Liver (tissue), 9 donors: ENCODE measurements around the gene LMF2. TPM values are rescaled to one million over a fixed set of nuclear protein-coding genes. Genes with fewer than 3 reads are reported as not detected.

Experiments
- DNase-seq: peaks from one replicate; pipeline ENCODE4 v3.0.0-alpha.2; 2017; ENCODE audit warnings: low spot score
- H3K27ac ChIP-seq, 2 donors: one replicate each; pipeline ENCODE4 v1.7.0; 2013; ENCODE audit warnings: inconsistent platforms in 2 of 2, low read length in 2 of 2, control low read depth in 1 of 2, low read depth in 1 of 2, mild to moderate bottlenecking in 1 of 2
- H3K27me3 ChIP-seq, 4 donors: one replicate each; pipeline versions ENCODE4 v1.6.1 to v1.7.0; 2013; ENCODE audit warnings: low read length in 3 of 4, inconsistent platforms in 1 of 4, mild to moderate bottlenecking in 1 of 4, moderate library complexity in 1 of 4; ENCODE audit not compliant: control insufficient read depth in 4 of 4, insufficient read depth in 4 of 4
- H3K36me3 ChIP-seq, 4 donors: one replicate each; pipeline versions ENCODE4 v1.6.1 to v1.7.0; 2013; ENCODE audit warnings: low read length in 3 of 4, mild to moderate bottlenecking in 3 of 4, low read depth in 1 of 4, moderate library complexity in 1 of 4; ENCODE audit not compliant: control insufficient read depth in 4 of 4, insufficient read depth in 3 of 4
- H3K4me1 ChIP-seq, 4 donors: one replicate each; pipeline versions ENCODE4 v1.6.1 to v1.7.0; 2013; ENCODE audit warnings: low read length in 3 of 4, mild to moderate bottlenecking in 3 of 4, moderate library complexity in 1 of 4; ENCODE audit not compliant: control insufficient read depth in 4 of 4, insufficient read depth in 4 of 4
- H3K4me3 ChIP-seq, 3 donors: one replicate each; pipeline versions ENCODE4 v1.6.1 to v1.7.0; 2013; ENCODE audit warnings: low read length in 3 of 3, control low read depth in 1 of 3, low read depth in 1 of 3, mild to moderate bottlenecking in 1 of 3
- H3K9ac ChIP-seq, 2 donors: one replicate each; pipeline ENCODE4 v1.7.0; 2013; ENCODE audit warnings: low read length in 2 of 2, mild to moderate bottlenecking in 2 of 2, moderate library complexity in 2 of 2, control low read depth in 1 of 2, low read depth in 1 of 2
- H3K9me3 ChIP-seq, 4 donors: one replicate each; pipeline versions ENCODE4 v1.6.1 to v1.7.0; 2013; ENCODE audit warnings: low read length in 3 of 4; ENCODE audit not compliant: control insufficient read depth in 4 of 4
- FOXA1 ChIP-seq: IDR thresholded peaks from 2 replicates; pipeline ENCODE4 v1.6.1; 2016; ENCODE audit warnings: antibody characterized with exemption
- FOXA2 ChIP-seq: IDR thresholded peaks from 2 replicates; pipeline ENCODE4 v1.6.1; 2016; ENCODE audit warnings: antibody characterized with exemption
- HNF4A ChIP-seq, 2 donors: conservative IDR thresholded peaks; 2 replicates each; pipeline ENCODE4 v1.6.1; 2016; ENCODE audit warnings: antibody characterized with exemption in 2 of 2, mild to moderate bottlenecking in 2 of 2
- HNF4G ChIP-seq: IDR thresholded peaks from 2 replicates; pipeline ENCODE4 v1.6.1; 2016; ENCODE audit warnings: antibody characterized with exemption
- JUND ChIP-seq, 2 donors: IDR thresholded peaks; 2 replicates each; pipeline ENCODE4 v1.6.1; 2016; ENCODE audit warnings: antibody characterized with exemption in 2 of 2
- NR2F2 ChIP-seq: IDR thresholded peaks from 2 replicates; pipeline ENCODE4 v1.6.1; 2016; ENCODE audit warnings: antibody characterized with exemption
- RAD21 ChIP-seq, 2 donors: IDR thresholded peaks; 2 replicates each; pipeline ENCODE4 v1.6.1; 2016; ENCODE audit warnings: antibody characterized with exemption in 2 of 2, mild to moderate bottlenecking in 2 of 2
- SP1 ChIP-seq: IDR thresholded peaks from 2 replicates; pipeline ENCODE4 v1.6.1; 2018; ENCODE audit warnings: antibody characterized with exemption, mild to moderate bottlenecking
- YY1 ChIP-seq: IDR thresholded peaks from 2 replicates; pipeline ENCODE4 v1.6.1; 2016; ENCODE audit warnings: antibody characterized with exemption, mild to moderate bottlenecking
- WGBS: extraction: QIAGEN DNeasy Blood & Tissue Kit; methylation state at CpG from one replicate; pipeline ENCODE4 v1.1.7; 2013; 5-methylcytosine and 5-hydroxymethylcytosine counted together
- polyA plus RNA-seq, 2 donors: library from polyadenylated mRNA; stranded (reverse) in 1 of 2; unstranded in 1 of 2; fragments of 200-250 nt in 1 of 2; fragments of >200 nt in 1 of 2; fragmentation: Nextera tagmentation in 1 of 2; extraction: Ambion mirVana in 1 of 2; gene quantifications; one replicate each; pipeline versions ENCODE4 v1.2.1 to v1.2.3, GENCODE V29; 2013 to 2015
- total RNA-seq, 2 donors: library from RNA; depleted of rRNA; stranded (reverse); fragments of >200 nt; gene quantifications; one replicate each; pipeline ENCODE4 v1.2.3, GENCODE V29; 2014
- TF ChIP-seq, protein P1 (sequence below): IDR thresholded peaks from 2 replicates; pipeline ENCODE4 v1.6.1; 2016; ENCODE audit warnings: antibody characterized with exemption, mild to moderate bottlenecking
- TF ChIP-seq, protein P2 (sequence below): IDR thresholded peaks from 2 replicates; pipeline ENCODE4 v1.6.1; 2016; ENCODE audit warnings: antibody characterized with exemption
- TF ChIP-seq, protein P3 (sequence below): IDR thresholded peaks from 2 replicates; pipeline ENCODE4 v1.6.1; 2016; ENCODE audit warnings: antibody characterized with exemption
- TF ChIP-seq, protein P4 (sequence below): fragments of 150-350 bp; IDR thresholded peaks from 2 replicates; pipeline ENCODE4 v1.5.1; 2017; ENCODE audit warnings: improper control_type of control experiment, low read depth, low read length; ENCODE audit not compliant: missing input control
- TF ChIP-seq, protein P5 (sequence below): IDR thresholded peaks from 2 replicates; pipeline ENCODE4 v1.6.1; 2016; ENCODE audit warnings: antibody characterized with exemption
- donor health status: healthy.
- donor health status: healthy.
- donor health status: healthy.
- donor health status: healthy.
- donor health status: healthy.

Gene LMF2
- total and polyA plus RNA-seq, 4 donors = 16.7 to 35.6 (median 25.9) TPM

DNA sequence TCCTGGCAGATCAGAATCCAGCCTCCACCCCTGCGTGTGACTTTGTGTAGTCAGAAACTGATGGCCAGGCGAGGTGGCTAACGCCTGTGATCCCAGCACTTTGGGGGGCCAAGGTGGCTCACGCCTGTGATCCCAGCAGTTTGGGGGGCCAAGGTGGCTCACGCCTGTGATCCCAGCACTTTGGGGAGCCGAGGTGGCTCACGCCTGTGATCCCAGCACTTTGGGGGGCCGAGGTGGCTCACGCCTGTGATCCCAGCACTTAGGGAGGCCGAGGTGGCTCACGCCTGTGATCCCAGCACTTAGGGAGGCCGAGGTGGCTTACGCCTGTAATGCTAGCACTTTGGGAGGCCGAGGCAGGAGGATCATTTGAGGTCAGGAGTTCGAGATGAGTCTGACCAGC is 5.7 kb upstream of the LMF2 start (continued):
- TF ChIP-seq HNF4A (conservative IDR thresholded peaks at IDR 0.05) (no peak), NR2F2 (no peak), JUND (IDR thresholded peaks at IDR 0.05) (no peak)

DNA sequence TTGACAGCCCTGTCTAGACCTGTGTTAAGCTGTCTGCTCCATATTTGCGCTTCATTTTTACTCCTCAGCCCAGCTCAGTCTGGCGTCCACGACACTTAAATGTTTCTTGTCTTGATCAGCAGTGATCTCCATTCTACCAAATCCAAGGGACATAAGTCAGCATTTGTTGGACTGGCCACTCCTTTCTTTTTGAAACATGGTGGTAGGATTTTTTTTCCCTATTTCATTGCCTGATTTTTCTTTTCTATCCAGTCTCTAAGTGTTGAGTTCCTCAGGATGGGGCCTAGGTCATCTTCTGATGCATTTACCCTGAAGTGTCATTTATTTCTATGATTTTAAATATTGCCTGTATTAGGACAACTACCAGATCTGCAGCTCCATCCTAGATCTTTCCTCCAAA is 1.4 kb upstream of the LMF2 start:
- TF ChIP-seq SP1 = no peak
- no peak for TF ChIP-seq FOXA1
- no peak for TF ChIP-seq HNF4G
- TF ChIP-seq HNF4A (conservative IDR thresholded peaks at IDR 0.05) = no peak
- TF ChIP-seq, protein P1, sequence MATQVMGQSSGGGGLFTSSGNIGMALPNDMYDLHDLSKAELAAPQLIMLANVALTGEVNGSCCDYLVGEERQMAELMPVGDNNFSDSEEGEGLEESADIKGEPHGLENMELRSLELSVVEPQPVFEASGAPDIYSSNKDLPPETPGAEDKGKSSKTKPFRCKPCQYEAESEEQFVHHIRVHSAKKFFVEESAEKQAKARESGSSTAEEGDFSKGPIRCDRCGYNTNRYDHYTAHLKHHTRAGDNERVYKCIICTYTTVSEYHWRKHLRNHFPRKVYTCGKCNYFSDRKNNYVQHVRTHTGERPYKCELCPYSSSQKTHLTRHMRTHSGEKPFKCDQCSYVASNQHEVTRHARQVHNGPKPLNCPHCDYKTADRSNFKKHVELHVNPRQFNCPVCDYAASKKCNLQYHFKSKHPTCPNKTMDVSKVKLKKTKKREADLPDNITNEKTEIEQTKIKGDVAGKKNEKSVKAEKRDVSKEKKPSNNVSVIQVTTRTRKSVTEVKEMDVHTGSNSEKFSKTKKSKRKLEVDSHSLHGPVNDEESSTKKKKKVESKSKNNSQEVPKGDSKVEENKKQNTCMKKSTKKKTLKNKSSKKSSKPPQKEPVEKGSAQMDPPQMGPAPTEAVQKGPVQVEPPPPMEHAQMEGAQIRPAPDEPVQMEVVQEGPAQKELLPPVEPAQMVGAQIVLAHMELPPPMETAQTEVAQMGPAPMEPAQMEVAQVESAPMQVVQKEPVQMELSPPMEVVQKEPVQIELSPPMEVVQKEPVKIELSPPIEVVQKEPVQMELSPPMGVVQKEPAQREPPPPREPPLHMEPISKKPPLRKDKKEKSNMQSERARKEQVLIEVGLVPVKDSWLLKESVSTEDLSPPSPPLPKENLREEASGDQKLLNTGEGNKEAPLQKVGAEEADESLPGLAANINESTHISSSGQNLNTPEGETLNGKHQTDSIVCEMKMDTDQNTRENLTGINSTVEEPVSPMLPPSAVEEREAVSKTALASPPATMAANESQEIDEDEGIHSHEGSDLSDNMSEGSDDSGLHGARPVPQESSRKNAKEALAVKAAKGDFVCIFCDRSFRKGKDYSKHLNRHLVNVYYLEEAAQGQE = no peak
- TF ChIP-seq RAD21 (IDR thresholded peaks at IDR 0.05) = no peak
- TF ChIP-seq, protein P2, sequence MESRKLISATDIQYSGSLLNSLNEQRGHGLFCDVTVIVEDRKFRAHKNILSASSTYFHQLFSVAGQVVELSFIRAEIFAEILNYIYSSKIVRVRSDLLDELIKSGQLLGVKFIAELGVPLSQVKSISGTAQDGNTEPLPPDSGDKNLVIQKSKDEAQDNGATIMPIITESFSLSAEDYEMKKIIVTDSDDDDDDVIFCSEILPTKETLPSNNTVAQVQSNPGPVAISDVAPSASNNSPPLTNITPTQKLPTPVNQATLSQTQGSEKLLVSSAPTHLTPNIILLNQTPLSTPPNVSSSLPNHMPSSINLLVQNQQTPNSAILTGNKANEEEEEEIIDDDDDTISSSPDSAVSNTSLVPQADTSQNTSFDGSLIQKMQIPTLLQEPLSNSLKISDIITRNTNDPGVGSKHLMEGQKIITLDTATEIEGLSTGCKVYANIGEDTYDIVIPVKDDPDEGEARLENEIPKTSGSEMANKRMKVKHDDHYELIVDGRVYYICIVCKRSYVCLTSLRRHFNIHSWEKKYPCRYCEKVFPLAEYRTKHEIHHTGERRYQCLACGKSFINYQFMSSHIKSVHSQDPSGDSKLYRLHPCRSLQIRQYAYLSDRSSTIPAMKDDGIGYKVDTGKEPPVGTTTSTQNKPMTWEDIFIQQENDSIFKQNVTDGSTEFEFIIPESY = no peak
- TF ChIP-seq, protein P3, sequence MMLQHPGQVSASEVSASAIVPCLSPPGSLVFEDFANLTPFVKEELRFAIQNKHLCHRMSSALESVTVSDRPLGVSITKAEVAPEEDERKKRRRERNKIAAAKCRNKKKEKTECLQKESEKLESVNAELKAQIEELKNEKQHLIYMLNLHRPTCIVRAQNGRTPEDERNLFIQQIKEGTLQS = no peak
- TF ChIP-seq, protein P4, sequence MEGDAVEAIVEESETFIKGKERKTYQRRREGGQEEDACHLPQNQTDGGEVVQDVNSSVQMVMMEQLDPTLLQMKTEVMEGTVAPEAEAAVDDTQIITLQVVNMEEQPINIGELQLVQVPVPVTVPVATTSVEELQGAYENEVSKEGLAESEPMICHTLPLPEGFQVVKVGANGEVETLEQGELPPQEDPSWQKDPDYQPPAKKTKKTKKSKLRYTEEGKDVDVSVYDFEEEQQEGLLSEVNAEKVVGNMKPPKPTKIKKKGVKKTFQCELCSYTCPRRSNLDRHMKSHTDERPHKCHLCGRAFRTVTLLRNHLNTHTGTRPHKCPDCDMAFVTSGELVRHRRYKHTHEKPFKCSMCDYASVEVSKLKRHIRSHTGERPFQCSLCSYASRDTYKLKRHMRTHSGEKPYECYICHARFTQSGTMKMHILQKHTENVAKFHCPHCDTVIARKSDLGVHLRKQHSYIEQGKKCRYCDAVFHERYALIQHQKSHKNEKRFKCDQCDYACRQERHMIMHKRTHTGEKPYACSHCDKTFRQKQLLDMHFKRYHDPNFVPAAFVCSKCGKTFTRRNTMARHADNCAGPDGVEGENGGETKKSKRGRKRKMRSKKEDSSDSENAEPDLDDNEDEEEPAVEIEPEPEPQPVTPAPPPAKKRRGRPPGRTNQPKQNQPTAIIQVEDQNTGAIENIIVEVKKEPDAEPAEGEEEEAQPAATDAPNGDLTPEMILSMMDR = no peak
- TF ChIP-seq, protein P5, sequence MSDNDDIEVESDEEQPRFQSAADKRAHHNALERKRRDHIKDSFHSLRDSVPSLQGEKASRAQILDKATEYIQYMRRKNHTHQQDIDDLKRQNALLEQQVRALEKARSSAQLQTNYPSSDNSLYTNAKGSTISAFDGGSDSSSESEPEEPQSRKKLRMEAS = no peak
- no peak for TF ChIP-seq NR2F2
- no peak for TF ChIP-seq FOXA2
- no peak for TF ChIP-seq JUND (IDR thresholded peaks at IDR 0.05)
- TF ChIP-seq YY1 = no peak
- Histone ChIP-seq H3K9ac (peak overlapping the region; percentile 39 to 86), H3K27ac (peak overlapping the region; percentile 86 to 90), H3K36me3 (peaks cover 0 to 7% (median 2%) of the 10 kb centered on the region in 4 donors), H3K27me3 (no peaks in the 10 kb centered on the region), H3K4me1 (peaks cover 11 to 27% (median 24%) of the 10 kb centered on the region in 4 donors), H3K9me3 (no peaks in the 10 kb centered on the region), H3K4me3 (peak overlapping the region; percentile 67 to 97 (median 67))
- WGBS = 23% methylated on average over 3 of the region's 3 CpGs
- no peak for DNase-seq
